ENCODE results near the gene HAUS7. TPM values are rescaled to one million over a fixed set of nuclear protein-coding genes. Genes with fewer than 3 reads are reported as not detected.

HAUS7 gene
- polyA plus RNA-seq, 1 experiment: 38.4 TPM

GRCh38 chrX:153457136-153457825 is 13.1 kb downstream of the HAUS7 start:
- no peak for TF ChIP-seq CTCF (IDR thresholded peaks at IDR 0.05; ENCODE audit: insufficient read depth, low read depth, low read length)
- CTCF ChIA-PET: interaction anchor here (2.1 kb wide), 1 partner anchor 13 kb away, joined by 5 read pairs; the partner anchor contains the start of gene HAUS7

GRCh38 chrX:153456704-153457103 is 13.7 kb downstream of the HAUS7 start:
- DNase-seq (ENCODE audit: low read depth): no peak
- TF ChIP-seq CTCF (IDR thresholded peaks at IDR 0.05; ENCODE audit: insufficient read depth, low read depth, low read length): no peak
- CTCF ChIA-PET: interaction anchor here (2.1 kb wide), 1 partner anchor 14 kb away, joined by 5 read pairs; the partner anchor contains the start of gene HAUS7
- POLR2A ChIA-PET: no interaction called here
- no peak overlapping the region for H3K4me3 ChIP-seq (ENCODE audit: low read depth, low read length)
- no peaks in the 10 kb centered on the region for H3K27me3 ChIP-seq (ENCODE audit: control insufficient read depth, insufficient read depth, low read length)
- peaks cover 4% of the 10 kb centered on the region for H3K36me3 ChIP-seq (ENCODE audit: control insufficient read depth, insufficient read depth, low read length)

More at GRCh38 chrX:153457136-153457825, 13.1 kb downstream of the HAUS7 start:
- POLR2A ChIA-PET: no interaction called here
- Histone ChIP-seq H3K36me3 (ENCODE audit: control insufficient read depth, insufficient read depth, low read length) (peaks cover 4% of the 10 kb centered on the region), H3K27me3 (ENCODE audit: control insufficient read depth, insufficient read depth, low read length) (no peaks in the 10 kb centered on the region), H3K4me3 (ENCODE audit: low read depth, low read length) (no peak overlapping the region)
- DNase-seq (ENCODE audit: low read depth): no peak

GRCh38 chrX:153456161-153456560 is 14.2 kb downstream of the HAUS7 start:
- CTCF ChIA-PET: interaction anchor here (2.1 kb wide), 1 partner anchor 14 kb away, joined by 5 read pairs; the partner anchor contains the start of gene HAUS7
- no peak for DNase-seq (ENCODE audit: low read depth)

GRCh38 chrX:153455571-153455970 is 14.8 kb downstream of the HAUS7 start:
- CTCF ChIA-PET: interaction anchor here (2.1 kb wide), 1 partner anchor 15 kb away, joined by 5 read pairs; the partner anchor contains the start of gene HAUS7
- DNase-seq (ENCODE audit: low read depth): no peak
- no peak overlapping the region for H3K4me3 ChIP-seq (ENCODE audit: low read depth, low read length)

More at GRCh38 chrX:153456161-153456560, 14.2 kb downstream of the HAUS7 start:
- POLR2A ChIA-PET: no interaction called here
- no peak for TF ChIP-seq CTCF (IDR thresholded peaks at IDR 0.05; ENCODE audit: insufficient read depth, low read depth, low read length)
- H3K36me3 ChIP-seq (ENCODE audit: control insufficient read depth, insufficient read depth, low read length): peaks cover 3% of the 10 kb centered on the region
- no peak overlapping the region for H3K4me3 ChIP-seq (ENCODE audit: low read depth, low read length)
- no peaks in the 10 kb centered on the region for H3K27me3 ChIP-seq (ENCODE audit: control insufficient read depth, insufficient read depth, low read length)

More at GRCh38 chrX:153455571-153455970, 14.8 kb downstream of the HAUS7 start:
- H3K36me3 ChIP-seq (ENCODE audit: control insufficient read depth, insufficient read depth, low read length): peaks cover 3% of the 10 kb centered on the region
- POLR2A ChIA-PET: no interaction called here
- no peak for TF ChIP-seq CTCF (IDR thresholded peaks at IDR 0.05; ENCODE audit: insufficient read depth, low read depth, low read length)
- H3K27me3 ChIP-seq (ENCODE audit: control insufficient read depth, insufficient read depth, low read length): no peaks in the 10 kb centered on the region

Data from BJ (cell line).